ENCODE measurements around the gene URAD.
"Not testable (repeated sequence)": the region's sequence is repeated elsewhere in the genome, so short reads cannot be mapped to it uniquely, and the experiment has no call there.

DNA sequence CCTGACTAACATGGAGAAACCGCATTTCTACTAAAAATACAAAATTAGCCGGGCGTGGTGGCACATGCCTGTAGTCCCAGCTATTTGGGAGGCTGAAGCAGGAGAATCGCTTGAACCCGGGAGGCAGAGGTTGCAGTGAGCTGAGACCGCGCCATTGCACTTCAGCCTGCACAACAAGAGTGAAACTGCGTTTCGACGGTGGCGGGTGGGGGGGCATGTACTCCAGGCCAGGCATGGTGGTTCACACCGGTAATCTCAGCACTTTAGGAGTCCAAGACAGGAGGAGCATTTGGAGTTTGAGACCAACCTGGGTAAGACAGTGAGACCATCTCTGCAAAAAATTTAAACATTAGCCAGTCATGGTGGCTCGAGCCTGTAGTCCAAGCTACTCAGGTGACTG is 24.3 kb downstream of the URAD start:
- TF ChIP-seq, protein P1, sequence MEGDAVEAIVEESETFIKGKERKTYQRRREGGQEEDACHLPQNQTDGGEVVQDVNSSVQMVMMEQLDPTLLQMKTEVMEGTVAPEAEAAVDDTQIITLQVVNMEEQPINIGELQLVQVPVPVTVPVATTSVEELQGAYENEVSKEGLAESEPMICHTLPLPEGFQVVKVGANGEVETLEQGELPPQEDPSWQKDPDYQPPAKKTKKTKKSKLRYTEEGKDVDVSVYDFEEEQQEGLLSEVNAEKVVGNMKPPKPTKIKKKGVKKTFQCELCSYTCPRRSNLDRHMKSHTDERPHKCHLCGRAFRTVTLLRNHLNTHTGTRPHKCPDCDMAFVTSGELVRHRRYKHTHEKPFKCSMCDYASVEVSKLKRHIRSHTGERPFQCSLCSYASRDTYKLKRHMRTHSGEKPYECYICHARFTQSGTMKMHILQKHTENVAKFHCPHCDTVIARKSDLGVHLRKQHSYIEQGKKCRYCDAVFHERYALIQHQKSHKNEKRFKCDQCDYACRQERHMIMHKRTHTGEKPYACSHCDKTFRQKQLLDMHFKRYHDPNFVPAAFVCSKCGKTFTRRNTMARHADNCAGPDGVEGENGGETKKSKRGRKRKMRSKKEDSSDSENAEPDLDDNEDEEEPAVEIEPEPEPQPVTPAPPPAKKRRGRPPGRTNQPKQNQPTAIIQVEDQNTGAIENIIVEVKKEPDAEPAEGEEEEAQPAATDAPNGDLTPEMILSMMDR (IDR thresholded peaks at IDR 0.05; ENCODE audit: insufficient read depth, low read length), result not testable (repeated sequence)
- TF ChIP-seq POLR2AphosphoS5 (IDR thresholded peaks at IDR 0.05; ENCODE audit: low read depth), result not testable (repeated sequence)
